C4-2B (cell line): ENCODE measurements around the gene ARHGAP1.

Source experiments
- H3K27ac ChIP-seq: fragments of 450-650 bp; 2 replicates; pipeline ENCODE4 v1.5.1; 2017
- ZFX ChIP-seq: fragments of 450-650 bp; IDR thresholded peaks from 2 replicates; pipeline ENCODE4 v1.6.1; 2017
- TF ChIP-seq, protein P1 (sequence below): fragments of 450-650 bp; conservative IDR thresholded peaks from 2 replicates; pipeline ENCODE4 v1.5.1; 2017; ENCODE audit warnings: mild to moderate bottlenecking

ARHGAP1 gene

DNA sequence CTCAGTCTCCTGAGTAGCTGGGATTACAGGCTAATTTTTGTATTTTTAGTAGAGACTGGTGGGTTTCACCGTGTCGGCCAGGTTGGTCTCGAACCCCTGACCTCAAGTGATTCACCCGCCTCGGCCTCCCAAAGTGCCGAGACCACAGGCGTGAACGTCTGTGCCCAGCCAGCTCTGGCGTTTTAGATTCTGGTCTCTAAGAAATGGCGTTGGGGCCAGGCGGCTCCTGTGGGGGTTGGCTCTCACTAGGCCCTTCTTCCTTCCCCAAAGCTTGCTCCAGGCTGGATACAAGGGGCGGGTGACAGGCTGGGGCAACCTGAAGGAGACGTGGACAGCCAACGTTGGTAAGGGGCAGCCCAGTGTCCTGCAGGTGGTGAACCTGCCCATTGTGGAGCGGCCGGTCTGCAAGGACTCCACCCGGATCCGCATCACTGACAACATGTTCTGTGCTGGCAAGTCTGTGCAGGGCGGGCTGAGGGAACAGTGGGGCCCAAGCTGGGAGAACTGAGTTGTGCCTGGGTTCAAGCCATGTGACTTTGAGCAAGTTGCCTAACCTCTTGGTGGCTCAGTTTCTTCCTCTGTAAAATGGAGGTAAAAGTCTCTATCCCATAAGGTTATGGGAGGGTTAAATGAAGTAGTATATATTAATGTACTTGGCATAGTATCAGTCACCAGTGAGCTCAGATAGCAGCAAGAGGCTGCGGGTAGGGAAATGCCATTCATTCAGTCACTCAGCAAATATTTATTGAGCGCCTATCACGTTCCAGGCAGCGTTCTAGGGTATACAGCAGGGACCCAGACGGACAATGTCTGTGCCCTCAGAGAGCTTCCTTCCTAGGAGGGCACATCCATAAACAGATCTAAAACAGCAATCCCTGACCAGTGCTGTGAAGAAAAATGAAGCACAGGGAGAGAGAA is 28.9 kb upstream of the ARHGAP1 start:
- TF ChIP-seq ZFX = no peak
- TF ChIP-seq, protein P1, sequence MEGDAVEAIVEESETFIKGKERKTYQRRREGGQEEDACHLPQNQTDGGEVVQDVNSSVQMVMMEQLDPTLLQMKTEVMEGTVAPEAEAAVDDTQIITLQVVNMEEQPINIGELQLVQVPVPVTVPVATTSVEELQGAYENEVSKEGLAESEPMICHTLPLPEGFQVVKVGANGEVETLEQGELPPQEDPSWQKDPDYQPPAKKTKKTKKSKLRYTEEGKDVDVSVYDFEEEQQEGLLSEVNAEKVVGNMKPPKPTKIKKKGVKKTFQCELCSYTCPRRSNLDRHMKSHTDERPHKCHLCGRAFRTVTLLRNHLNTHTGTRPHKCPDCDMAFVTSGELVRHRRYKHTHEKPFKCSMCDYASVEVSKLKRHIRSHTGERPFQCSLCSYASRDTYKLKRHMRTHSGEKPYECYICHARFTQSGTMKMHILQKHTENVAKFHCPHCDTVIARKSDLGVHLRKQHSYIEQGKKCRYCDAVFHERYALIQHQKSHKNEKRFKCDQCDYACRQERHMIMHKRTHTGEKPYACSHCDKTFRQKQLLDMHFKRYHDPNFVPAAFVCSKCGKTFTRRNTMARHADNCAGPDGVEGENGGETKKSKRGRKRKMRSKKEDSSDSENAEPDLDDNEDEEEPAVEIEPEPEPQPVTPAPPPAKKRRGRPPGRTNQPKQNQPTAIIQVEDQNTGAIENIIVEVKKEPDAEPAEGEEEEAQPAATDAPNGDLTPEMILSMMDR = no peak

DNA sequence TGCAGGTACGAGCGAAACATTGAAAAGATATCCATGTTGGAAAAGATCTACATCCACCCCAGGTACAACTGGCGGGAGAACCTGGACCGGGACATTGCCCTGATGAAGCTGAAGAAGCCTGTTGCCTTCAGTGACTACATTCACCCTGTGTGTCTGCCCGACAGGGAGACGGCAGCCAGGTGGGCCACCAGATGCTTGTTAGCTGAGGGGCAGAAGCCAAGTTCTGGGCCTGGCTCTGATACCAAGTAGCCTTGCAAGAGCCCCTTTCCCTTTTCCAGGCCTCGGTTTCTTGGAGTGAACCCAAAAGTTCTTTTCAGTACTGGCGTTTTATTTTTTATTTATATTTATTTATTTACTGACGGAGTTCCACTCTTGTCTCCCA is 28.2 kb upstream of the ARHGAP1 start:
- TF ChIP-seq, protein P1 = no peak
- TF ChIP-seq ZFX = no peak
- H3K27ac ChIP-seq = no peak overlapping the region

More for the DNA sequence above, 28.9 kb upstream of the ARHGAP1 start:
- H3K27ac ChIP-seq = no peak overlapping the region

DNA sequence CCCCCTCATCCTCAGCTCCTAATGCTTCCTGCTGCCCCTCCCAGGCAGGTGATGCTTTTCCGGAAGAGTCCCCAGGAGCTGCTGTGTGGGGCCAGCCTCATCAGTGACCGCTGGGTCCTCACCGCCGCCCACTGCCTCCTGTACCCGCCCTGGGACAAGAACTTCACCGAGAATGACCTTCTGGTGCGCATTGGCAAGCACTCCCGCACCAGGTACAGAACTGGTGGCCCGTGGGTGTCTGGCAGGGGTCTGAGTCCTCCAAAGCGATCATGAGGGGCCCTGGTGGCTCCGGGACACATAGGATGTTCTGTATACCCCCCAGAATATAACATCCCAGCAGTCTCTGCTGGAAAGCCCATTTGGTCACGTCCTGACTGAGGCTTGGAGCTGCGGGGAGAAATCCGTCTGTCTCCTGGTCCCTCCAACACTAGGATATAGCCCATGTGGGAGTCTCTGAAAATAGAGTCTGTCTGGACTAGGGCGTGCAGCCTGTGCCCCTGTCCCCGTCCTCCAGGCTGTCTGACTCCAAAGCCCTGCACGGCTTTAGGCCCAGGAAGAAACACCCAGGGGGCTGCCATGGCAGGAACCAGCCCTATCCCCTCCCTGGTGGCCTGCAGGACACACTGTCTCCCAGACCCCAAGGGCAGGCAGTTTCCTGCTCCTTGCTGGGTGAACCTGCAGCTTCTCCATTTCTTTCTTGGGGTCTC is 27.7 kb upstream of the ARHGAP1 start:
- TF ChIP-seq ZFX = no peak
- TF ChIP-seq, protein P1 = no peak
- H3K27ac ChIP-seq = no peak overlapping the region

DNA sequence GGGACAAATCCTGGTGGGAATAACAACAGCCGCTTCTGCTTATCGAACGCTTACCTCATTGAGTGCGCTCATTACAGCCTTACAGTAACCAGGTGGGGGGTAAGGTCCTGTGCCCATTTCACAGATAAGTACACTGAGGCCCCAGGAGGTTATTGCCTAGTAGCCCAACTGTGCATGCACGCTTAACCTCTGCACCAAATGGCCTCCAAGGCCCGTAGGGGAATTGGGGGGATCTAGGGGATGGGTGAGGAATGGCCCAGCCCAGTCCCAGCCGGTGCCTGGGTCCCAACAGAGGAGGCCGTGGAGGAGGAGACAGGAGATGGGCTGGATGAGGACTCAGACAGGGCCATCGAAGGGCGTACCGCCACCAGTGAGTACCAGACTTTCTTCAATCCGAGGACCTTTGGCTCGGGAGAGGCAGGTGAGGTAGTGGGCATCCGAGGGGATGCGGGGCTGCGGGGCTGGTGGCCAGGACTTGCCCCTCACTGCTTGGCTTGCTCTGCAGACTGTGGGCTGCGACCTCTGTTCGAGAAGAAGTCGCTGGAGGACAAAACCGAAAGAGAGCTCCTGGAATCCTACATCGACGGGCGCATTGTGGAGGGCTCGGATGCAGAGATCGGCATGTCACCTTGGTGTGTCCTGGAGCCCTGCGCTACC is 25.9 kb upstream of the ARHGAP1 start:
- H3K27ac ChIP-seq = no peak overlapping the region
- TF ChIP-seq, protein P1 = no peak

DNA sequence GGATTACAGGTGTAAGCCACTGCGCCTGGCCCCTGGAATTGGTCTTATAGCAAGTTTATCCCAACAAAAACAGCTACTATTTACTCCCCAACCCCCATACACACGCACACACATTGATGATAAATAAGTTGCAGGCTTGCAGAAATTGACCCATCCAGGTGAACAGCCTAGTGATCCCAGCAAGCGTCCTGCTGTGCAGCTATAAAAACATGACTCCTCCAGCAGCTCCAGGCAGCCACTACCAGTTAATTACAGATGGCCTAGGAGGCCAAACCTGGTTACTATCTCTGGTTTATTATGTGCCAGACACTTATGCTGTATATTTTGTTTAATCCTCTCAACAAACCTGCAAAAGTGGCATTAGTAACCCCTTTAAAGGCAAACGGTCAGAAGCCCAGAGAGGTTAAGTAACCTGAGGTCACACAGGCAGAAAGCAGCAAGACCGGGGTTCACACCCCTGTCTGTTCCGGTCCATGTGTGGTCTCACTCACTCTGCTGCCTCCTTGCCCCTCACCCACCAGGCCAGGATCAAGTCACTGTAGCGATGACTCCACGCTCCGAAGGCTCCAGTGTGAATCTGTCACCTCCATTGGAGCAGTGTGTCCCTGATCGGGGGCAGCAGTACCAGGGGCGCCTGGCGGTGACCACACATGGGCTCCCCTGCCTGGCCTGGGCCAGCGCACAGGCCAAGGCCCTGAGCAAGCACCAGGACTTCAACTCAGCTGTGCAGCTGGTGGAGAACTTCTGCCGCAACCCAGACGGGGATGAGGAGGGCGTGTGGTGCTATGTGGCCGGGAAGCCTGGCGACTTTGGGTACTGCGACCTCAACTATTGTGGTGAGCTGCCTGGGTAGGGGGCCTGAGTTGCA is 25.2 kb upstream of the ARHGAP1 start:
- no peak overlapping the region for H3K27ac ChIP-seq
- no peak for TF ChIP-seq ZFX
- TF ChIP-seq, protein P1 = no peak

DNA sequence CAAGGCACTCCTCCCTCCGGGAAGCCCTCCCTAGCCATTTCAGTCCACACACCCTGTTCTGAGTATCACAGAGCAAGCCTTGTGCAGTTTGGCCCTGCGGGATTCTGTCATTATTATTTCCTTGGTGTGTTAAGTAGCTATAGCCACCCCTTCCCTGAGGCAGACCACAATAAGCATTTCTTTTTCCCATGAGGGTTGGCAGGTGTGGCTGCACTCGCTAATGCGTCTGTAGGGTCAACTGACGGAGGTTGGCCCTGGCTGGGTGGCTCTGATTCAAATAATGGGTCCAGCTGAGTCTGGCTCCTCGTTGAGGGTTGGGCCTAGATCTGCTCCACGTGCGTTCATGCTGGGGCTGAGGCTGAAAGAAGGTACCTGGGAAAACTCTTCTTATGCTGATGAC is 23.7 kb upstream of the ARHGAP1 start:
- H3K27ac ChIP-seq = no peak overlapping the region
- TF ChIP-seq ZFX = no peak
- TF ChIP-seq, protein P1 = no peak
